Stimulated activated CD4-positive, alpha-beta T cell treated with anti-CD3 and anti-CD28 coated beads, TNF-alpha, amount 100 ng/mL, for 4 hours (primary cell): Measurements from ENCODE around the gene GALNS.

ENCODE experiments used
- DNase-seq, 3 experiments: peaks; one replicate each; pipeline ENCODE4 v3.0.0-alpha.2; 2020; ENCODE audit warnings: low read depth in 3 of 3

Gene GALNS

DNA sequence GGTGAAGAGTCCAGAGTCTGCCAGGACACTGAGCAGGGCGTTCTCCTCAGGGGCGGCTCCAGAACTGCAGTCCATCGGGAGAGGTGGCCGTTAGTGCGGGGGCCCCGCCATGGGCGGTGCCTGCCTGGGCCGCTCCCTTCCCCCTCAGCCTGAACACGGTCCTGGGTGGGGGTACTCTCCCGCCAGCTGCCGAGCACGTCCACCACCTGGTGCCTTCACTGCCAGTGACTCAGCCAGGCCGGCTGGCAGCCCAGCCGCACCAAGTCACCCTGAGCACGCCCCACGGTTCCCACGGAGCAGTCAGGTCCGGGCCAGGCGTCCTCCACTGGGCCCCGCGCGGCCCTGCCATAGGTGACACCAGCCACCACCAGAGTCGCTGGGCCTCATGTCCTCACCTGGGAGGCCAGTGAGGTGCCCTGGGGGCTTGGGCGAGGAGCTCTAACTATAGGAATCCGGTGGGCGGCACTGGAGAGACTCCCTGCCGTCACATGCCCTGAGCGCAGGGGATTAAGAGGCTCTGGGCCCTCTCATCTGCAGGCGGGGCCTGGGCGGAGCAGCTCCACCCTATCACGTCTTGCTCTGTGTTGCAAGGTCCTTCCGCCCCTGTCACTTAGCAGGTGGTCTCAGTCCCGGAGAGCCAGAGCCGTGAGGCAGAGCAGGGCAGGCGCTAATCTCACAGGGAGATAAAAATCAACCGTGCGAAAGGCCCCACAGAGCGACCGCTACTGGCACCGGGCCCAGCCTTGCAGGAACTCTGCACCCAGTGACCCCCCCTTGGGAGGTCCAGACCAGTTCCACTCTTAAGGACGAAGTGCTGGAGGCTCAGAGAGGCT, 86.1 kb downstream of the GALNS start:
- no peak for DNase-seq

DNA sequence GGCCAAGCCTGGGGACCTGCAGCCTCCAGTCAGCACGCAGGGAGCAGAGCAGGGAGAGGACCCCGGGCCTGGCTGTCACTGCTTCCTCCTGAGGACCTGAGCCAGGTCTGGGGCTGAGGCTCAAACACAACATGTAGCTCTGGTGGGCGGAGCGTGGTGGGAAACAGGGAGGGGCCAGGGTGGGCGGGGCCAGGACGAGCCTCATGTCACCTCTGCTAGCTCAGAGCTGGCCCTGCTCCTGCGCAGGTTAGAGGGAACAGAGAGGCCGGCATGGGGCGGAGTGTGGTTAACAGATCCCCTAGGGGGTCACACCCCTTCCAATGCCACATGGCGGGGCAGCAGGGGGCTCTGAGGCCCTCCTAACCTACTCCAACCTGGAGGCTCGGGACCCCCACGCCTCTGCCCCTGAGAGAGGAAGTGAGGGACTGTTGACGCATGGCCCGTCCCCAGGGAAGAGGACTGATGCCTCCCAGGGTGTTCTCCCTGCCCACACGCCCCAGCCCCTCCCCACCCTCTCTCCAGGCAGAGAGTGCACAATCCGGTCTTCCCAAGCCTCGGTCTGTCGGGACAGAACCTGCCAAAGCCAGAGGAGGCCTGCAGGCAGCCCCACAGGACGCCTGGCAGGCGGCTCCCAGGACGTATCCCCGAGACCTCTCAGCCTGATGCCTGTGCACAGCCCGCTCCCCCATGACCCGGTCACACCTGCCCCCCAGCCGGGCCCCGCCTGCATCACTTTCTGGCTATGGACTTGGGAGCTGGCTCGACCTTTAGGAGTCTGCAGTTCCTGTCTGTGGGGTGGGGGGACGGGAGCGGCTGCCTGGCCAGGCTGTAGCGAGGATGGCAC, 86.9 kb downstream of the GALNS start:
- no peak for DNase-seq

DNA sequence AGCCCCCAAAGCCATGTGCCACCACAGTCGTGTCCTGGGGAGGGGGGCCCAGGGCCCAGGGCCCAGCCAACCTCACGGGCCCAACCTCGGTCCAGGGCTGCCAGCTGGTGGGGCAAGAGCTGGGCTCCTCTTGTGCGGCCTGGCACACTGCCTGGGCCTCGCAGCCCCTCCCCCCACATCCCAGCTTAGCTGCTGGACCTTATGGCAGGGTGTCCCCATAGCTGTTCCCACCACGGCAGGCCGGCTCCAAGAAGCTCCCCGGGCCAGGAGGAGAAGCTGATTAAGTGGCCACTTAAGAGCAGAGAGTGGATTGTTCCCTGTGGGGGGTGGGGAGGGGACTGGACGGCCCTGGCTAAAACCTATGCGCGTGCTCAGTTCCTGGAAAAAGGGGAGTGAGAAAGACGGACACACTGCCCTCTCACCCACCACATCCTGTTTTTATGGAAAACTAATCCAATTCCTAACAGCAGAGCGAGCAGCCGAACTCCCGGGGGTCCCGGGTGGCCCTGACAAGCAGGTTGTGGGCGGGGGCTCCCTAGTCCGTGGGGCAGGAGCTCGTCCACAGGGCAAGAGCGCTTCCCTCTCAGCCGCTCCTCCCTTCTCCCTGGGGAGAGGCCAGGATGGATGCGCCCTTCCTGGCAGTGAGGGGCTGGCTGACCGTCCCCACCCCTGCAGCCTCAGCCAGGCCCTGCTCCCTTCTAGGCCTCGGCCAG, 88.5 kb downstream of the GALNS start:
- DNase-seq: no peak

DNA sequence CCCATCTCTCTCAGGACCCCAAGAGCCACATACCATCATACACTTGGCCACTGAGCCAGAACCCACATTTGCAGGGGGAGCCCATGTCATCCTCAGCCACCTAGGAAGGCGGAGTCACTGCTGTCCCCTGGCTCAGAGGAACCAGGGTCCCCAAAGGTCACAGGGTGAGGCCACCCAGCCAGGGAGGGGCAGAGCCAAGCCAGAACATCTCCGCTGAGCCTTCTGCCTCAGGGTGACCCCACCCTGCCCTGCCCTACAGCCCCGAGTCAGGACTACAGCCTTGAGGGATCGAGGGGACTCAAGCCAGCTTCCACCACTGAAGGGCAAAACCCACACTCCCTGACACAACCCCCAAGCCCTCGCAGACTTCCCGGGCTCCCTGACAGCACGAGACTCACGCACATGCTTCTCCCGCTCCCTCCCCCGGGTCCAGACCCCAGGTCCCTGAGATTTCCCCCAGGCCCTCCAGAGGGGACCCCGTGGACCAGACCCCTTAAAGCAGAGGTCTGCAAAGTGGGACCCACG, 89.1 kb downstream of the GALNS start:
- DNase-seq: no peak

DNA sequence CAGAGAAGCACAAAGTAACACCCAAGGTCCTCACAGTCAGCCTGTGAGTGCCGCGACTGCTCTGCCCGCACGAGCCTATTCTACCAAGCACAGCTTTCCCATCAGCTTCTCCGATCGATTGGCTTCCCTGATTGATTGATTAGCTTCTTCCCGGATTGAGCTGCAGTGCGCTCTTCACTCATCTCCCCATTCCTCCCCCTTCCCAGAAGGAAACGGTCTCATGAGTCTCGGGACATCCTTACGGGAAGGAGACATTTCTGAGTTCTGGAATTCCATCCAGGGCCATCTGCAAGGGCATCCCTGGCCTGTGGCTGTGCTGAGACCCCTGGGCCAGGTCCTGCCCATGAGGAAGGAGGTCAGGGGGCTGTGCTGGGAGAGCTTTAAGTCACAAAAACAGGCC, 89.8 kb downstream of the GALNS start:
- no peak for DNase-seq

DNA sequence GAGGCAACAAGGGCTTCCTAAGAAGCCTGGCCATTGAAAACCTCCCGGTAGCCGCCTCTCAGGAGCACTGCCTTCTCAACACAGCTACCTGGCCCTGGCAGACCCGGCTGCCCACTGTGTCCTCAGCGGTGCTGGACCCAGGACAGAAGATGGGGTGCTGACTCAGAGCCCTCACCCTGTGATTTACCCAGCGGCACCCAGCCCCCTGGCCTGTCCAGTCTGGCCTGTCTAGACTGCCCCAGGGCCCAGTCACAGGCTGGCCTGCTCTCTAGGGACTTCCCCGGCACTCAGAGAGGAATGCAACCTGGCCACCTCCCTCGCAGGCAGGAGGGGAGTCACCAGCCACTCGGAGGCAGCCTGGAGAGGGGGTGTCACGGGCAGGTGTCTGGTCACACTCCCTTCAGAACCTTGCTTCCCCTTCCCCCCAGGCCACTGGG, 91.8 kb downstream of the GALNS start:
- no peak for DNase-seq

DNA sequence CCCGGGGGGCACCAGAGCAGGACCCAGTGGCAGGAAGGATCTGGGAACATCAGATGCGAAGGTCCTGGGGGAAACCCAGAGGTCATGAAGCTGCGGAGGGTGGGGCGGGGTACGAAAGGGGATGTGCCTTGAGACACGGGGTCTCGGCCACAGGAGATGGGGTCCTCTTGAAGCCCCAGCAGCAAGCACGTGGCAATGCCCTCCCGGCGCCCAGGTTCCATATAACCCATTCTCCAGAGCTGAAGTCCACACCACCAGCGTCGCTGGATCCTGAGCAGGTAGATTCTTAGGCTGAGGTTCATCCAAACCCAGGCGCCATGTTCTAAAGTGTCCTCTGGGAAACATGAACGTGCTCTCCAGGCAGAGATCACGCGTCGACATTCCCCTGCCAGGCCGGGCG, 92.7 kb downstream of the GALNS start:
- no peak for DNase-seq
